ENCODE data around the gene SLC41A1. TPM values are rescaled to one million over a fixed set of nuclear protein-coding genes. Genes with fewer than 3 reads are reported as not detected.

SLC41A1 gene
- total and polyA plus RNA-seq, 2 experiments from 2014 or later: 11.8 to 30.0 TPM

- Histone ChIP-seq H3K4me2 (no peak overlapping the region), H3F3A (replicated peaks; ENCODE audit: low read depth) (peaks cover 6% of the 10 kb centered on the region; the same call in 1 of the 2 replicates), H4K20me1 (replicated peaks; ENCODE audit: insufficient read depth) (no peaks in the 10 kb centered on the region; the same call in 1 of the 2 replicates), H3K4me3 (no peak overlapping the region), H3K27me3 (ENCODE audit: insufficient read depth) (no peaks in the 10 kb centered on the region), H3K36me3 (ENCODE audit: insufficient read depth) (peaks cover 11% of the 10 kb centered on the region; the same call in 1 of the 2 replicates), H3K27ac (ENCODE audit: low read depth) (peak overlapping the region; percentile 50), H3K9me2 (ENCODE audit: insufficient read depth) (no peaks in the 10 kb centered on the region), H2AFZ (no peak overlapping the region), H3K4me1 (ENCODE audit: insufficient read depth) (0 out of 2 replicates have a peak, but pooled peaks cover 4% of the 10 kb centered on the region), H3K79me2 (replicated peaks; ENCODE audit: insufficient read depth) (no peaks in the 10 kb centered on the region)
- TF ChIP-seq NANOG (IDR thresholded peaks at IDR 0.05; ENCODE audit: borderline replicate concordance) (no peak), STAT1 (IDR thresholded peaks at IDR 0.05; ENCODE audit: unreplicated experiment) (no peak), POLR2AphosphoS5 (IDR thresholded peaks at IDR 0.05; ENCODE audit: low read depth) (no peak), ZNF462 (CRISPR knock-in tag; IDR thresholded peaks at IDR 0.05) (no peak)
- Mint-ChIP-seq H3K27me3 (ENCODE audit: insufficient read depth, low read depth, poor library complexity) (peaks cover under 1% of the 10 kb centered on the region), H3K9me3 (no peaks in the 10 kb centered on the region), H3K27ac (0 out of 2 replicates have a peak overlapping the region, but pooled peaks have one; percentile 20), H3K4me3 (no peak overlapping the region), H3K36me3 (ENCODE audit: low read depth) (peaks cover 34% of the 10 kb centered on the region), H3K4me1 (peaks cover 3% of the 10 kb centered on the region; the same call in 2 of the 3 replicates)
- no peak for ATAC-seq
- no peak for DNase-seq (ENCODE audit: low spot score)
These were observed 19.9 kb downstream of the SLC41A1 start for GRCh38 chr1:205792961-205793673.

- Mint-ChIP-seq H3K9me3 (no peaks in the 10 kb centered on the region), H3K4me3 (no peak overlapping the region), H3K27me3 (ENCODE audit: insufficient read depth, low read depth, poor library complexity) (peaks cover 1% of the 10 kb centered on the region), H3K27ac (no peak overlapping the region), H3K4me1 (peaks cover 3% of the 10 kb centered on the region; the same call in 2 of the 3 replicates), H3K36me3 (ENCODE audit: low read depth) (peaks cover 29% of the 10 kb centered on the region)
- Histone ChIP-seq H3K9me2 (ENCODE audit: insufficient read depth) (no peaks in the 10 kb centered on the region), H3K36me3 (ENCODE audit: insufficient read depth) (peaks cover 11% of the 10 kb centered on the region; the same call in 1 of the 2 replicates), H3K4me1 (ENCODE audit: insufficient read depth) (0 out of 2 replicates have a peak, but pooled peaks cover 4% of the 10 kb centered on the region), H3K79me2 (replicated peaks; ENCODE audit: insufficient read depth) (no peaks in the 10 kb centered on the region), H3K27me3 (ENCODE audit: insufficient read depth) (no peaks in the 10 kb centered on the region), H3K4me2 (no peak overlapping the region), H2AFZ (no peak overlapping the region), H3K4me3 (no peak overlapping the region), H3K27ac (ENCODE audit: low read depth) (peak overlapping the region; percentile 50), H4K20me1 (replicated peaks; ENCODE audit: insufficient read depth) (no peaks in the 10 kb centered on the region; the same call in 1 of the 2 replicates), H3F3A (replicated peaks; ENCODE audit: low read depth) (peaks cover 9% of the 10 kb centered on the region; the same call in 1 of the 2 replicates)
- DNase-seq (ENCODE audit: low spot score): no peak
- ATAC-seq: no peak
- TF ChIP-seq ZNF331 (CRISPR knock-in tag; IDR thresholded peaks at IDR 0.05; ENCODE audit: low read depth) (no peak), REST (IDR thresholded peaks at IDR 0.05; ENCODE audit: unreplicated experiment) (no peak), STAT1 (IDR thresholded peaks at IDR 0.05; ENCODE audit: unreplicated experiment) (no peak), NANOG (IDR thresholded peaks at IDR 0.05; ENCODE audit: borderline replicate concordance) (no peak), EZH2 (IDR thresholded peaks at IDR 0.05; ENCODE audit: low read depth, unreplicated experiment) (no peak), EZH2phosphoT487 (IDR thresholded peaks at IDR 0.05; ENCODE audit: unreplicated experiment) (no peak), ETS1 (IDR thresholded peaks at IDR 0.05) (no peak), CREB1 (CRISPR knock-in tag; IDR thresholded peaks at IDR 0.05; ENCODE audit: low read depth) (no peak)
These were observed 20.5 kb downstream of the SLC41A1 start for GRCh38 chr1:205792481-205792881.
